HG02884 (cell line): ENCODE measurements around the gene OR10A5.
A peak's percentile ranks its signal among the peaks of the same experiment; 100 is the strongest.
"Not testable (repeated sequence)": the region's sequence is repeated elsewhere in the genome, so short reads cannot be mapped to it uniquely, and the experiment has no call there.

Experiments
- ATAC-seq: cut with Tn5 transposase; IDR thresholded peaks from one replicate; pipeline ENCODE4 v1.9.1; 2021; ENCODE audit warnings: mild to moderate bottlenecking, moderate library complexity; ENCODE audit not compliant: unreplicated experiment

Gene OR10A5, protein sequence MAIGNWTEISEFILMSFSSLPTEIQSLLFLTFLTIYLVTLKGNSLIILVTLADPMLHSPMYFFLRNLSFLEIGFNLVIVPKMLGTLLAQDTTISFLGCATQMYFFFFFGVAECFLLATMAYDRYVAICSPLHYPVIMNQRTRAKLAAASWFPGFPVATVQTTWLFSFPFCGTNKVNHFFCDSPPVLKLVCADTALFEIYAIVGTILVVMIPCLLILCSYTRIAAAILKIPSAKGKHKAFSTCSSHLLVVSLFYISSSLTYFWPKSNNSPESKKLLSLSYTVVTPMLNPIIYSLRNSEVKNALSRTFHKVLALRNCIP

DNA sequence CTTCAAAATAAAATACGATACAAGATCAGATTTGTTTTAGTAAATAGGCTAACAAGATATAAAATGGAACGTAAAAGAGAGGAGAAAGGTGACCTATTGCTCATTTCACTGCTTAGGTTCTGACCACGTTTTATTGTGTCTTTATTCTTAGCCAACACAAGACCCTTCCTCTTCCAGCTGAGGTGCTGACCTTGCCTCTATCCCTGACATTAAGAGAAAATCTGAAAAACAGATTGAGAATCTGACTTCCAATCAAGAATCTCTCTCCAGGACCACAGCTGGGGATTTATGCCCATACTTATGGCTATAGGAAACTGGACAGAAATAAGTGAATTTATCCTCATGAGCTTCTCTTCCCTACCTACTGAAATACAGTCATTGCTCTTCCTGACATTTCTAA, at the start of gene OR10A5:
Gene OR10A5 (plus strand): TSS at position 301 of the 400 bp plus-strand sequence. CDS start 0 bp downstream, at position 301.
- no peak for ATAC-seq

DNA sequence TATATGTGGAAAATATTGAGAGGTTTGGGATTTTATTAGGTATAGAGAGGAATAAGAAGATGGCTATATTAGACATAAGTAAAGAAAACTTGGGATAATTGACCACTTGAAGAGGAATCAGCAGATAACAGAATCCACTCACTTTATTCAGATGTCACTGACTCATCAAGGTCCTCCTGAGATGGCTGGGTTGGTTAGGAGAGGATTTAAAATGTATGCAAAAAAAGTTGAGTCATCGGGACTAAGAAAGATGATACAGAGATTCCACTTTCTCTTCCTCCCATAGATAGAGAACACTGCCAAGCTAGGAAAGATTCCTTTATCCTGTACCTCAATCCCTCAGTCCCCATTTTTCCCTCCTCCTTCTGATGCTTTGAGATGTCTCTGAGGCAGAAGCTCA, 46.1 kb upstream of the OR10A5 start, which contains the start of gene OR6A2:
Gene OR6A2 (minus strand): TSS at position 288 of the 400 bp plus-strand sequence. CDS start 3,981 bp downstream, outside the sequence.
- no peak for ATAC-seq

DNA sequence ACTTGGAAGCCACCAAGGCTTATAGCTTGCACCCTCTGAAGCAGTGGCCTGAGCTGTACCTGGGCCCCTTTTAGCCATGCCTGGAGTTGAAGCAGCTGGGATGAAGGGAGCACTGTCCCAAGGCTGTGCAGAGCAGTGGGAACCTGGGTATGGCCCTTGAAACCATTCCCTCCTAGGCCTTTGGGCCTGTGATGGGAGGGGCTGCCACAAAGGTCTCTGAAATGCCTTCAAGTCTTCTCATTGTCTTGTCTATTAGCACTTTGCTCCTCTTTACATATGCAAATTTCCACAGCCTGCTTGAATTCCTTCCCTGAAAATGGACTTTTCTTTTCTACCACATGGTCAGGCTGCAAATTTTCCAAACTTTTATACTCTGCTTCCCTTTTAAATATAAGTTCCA, 44.4 kb upstream of the OR10A5 start:
- ATAC-seq, result not testable (repeated sequence)

DNA sequence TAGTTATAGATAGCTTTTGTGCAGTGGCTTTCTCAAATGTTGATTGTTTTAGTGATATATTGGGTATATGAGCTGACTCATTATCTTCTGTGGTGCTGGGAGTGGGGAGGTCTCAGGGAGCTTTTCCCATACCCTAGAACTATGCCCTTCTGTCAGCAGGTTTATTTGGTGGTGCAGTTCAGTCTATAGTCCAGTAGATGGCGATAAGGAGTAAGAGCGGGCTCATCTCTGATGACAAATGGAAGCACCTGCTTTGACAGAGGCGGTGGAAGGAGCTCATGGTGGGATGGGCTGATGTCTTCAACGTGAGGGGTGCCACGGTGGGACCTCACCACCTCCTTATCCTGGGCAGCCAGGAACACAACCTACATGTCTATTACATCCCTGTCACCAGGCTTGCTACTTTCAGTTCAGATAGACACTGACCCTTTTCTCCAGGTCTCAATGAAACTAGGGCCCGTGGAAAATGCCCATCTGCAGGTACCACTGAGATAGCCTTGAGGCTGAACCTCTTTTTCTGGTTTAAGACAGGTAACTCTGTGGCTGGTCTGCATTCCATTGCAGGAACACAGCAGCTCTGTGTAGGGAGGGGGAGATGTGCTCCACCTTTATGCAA, 33.0 kb upstream of the OR10A5 start:
- peak; percentile 87 for ATAC-seq

DNA sequence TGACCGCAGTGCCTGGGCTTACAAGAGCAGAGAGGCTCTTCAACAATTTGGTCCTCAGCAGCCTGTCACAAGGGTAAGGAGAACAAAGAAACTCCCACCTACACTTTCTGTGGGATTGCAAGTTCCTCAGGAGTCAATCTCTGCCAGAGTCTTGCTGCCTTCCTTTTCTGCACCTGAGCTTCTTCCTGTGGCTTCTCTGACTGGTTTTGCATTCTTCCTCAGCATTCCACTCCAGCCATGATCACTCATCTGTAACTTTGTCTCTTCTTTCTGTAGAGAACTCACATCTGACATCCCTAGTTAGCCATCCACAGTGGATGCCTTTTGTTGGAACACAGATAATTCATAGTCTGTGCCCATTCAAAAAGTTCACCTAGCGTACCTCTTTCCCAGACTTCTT, 31.8 kb upstream of the OR10A5 start:
- no peak for ATAC-seq

DNA sequence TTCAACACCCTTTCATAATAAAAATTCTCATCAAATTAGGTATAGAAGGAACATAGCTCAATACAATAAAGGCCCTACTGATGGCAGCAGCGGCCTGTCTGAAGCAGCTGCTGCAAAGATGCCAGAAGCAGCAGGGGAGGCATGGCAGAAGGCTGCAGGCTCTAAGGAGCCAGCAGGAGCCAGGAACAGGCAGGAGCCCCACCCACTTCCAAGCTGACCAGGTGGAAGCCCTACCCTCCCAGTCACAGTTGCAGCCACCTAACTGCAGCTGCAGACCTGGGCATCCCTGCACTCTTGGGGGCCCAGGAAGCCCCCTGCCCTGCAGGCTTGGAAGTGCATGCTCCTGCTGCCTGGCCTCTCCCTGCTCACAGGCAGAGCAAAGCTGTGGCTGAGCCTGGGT, 27.8 kb upstream of the OR10A5 start:
- ATAC-seq, result no peak

DNA sequence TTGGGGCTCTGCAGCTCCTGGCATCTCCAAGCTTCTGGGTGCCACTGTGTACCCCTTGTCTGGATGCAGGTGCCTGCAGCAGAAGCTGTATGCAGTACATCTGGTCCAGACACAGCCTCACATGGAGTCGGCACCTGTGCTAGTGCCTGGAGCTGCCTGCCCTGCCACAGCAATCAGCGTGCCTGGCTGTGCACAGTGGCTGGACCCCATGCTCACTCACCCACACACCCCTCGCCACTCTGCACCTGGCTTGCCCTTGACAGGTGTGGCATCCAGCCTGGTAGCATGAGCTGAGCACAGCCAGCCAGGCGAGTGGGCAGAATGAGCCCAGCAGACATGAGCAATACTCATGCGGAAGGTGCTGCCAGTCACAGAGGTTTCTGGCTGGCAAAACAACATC, 26.5 kb upstream of the OR10A5 start:
- ATAC-seq, result no peak

DNA sequence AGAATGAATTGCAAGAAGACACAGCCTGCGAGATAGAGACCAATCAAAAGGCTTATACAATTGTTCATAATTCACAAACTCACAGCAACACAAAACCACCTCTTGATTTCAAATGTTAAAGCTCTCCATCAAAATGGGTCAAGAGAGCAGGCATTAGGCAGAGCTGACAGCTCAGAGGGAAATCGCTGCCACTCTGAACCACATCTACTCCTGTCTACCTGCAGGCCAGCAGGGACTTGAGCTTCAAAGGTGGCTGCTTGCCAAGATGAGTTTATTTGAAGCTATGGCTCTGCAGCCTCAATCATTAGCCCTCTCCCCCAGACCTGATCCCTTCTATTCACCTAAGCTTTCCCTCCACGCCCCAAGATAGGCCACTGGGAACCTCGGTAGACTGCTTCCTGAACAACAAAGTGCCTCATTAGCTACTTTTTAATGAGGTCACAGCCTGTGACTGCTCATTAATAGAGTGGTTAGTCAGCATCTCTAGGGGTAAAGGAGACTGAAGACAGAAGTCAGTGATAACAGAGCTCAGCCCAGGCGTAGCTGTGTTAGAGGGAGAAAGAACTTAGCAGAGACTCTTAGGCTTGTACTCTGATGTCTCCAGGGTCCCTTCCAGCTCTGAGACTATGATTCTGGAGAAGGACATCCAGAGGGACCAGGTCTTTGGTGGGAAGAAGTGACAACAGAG, 21.2 kb upstream of the OR10A5 start:
- no peak for ATAC-seq

DNA sequence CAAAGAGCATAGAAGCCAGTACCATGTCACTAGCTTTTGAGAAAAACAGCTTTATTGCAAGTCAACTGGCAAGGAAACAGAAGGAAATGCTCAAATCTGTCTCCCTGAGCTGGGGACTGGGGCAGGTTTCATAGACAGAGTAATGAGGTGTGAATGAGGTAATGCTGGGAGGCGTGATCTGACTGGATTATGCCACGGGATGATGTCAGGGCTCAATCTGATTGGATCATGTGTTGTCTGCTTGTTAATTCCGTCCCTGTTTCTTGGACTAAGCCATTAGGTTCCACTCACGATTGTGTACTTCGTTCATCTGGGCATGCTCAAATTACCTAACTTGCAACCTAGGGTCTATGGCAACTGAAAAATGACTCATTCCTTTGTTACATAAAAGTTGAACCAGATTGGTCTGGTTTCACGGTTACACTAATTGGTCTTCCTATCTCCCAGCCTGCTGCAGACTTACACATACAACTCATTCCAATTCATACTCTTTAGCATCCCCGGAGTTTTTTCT, 20.2 kb upstream of the OR10A5 start:
- no peak for ATAC-seq

DNA sequence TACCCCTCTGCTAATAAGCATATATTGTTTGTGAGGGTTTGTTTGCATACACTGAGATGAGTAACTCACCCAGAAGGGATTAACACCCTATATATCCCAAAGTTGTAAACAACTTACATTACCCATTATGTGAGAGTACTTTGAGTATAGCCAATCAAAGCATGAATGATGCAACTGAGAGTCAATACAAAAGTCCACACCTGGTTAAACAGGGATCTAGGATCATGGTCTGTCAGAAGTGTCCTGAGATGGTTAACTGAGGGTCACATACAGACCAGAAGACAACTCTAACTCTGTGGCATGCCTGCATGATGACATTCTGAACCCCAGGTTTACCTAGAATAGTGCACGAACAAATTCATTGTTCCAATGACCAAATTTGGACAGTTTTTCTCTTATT, 17.4 kb upstream of the OR10A5 start:
- ATAC-seq, result no peak

DNA sequence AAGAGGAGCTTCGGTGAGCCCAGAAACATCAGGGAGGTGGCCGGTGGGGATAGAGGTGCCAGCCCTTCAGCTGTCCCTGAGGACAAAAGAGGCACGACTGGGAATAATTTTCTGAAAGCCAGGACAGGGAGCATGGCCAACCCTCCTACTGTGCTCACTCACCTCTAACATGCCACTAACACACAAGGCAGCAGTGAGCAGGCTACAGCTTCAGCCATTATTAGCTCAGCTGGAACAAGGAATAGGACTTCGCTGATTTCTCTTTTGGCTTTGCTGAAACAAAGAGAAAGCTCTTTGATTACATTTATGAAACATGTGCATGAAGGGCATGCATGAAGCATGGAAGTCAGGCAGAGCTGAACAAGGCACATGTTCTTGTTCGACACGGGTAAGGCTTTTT, 12.1 kb upstream of the OR10A5 start:
- no peak for ATAC-seq

DNA sequence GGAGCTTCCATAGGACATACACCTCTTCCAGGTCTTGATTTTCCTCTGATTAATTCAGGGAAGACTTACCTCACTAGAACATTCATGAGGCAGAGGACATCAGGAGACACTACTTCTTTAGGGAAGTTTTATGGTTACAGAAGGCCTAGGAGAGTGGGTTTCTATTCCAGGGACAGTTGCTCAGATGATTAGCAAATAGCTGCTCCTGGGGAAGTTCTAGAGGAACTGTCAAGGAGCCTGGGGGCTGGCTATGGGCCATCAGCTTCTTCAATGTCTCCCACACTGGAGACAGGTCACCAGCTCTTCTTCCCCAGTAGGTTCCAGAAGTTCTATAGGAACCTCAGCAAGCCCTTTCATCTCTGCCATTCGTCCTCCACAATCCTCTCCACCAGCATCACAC, 11.5 kb upstream of the OR10A5 start:
- ATAC-seq, result no peak

DNA sequence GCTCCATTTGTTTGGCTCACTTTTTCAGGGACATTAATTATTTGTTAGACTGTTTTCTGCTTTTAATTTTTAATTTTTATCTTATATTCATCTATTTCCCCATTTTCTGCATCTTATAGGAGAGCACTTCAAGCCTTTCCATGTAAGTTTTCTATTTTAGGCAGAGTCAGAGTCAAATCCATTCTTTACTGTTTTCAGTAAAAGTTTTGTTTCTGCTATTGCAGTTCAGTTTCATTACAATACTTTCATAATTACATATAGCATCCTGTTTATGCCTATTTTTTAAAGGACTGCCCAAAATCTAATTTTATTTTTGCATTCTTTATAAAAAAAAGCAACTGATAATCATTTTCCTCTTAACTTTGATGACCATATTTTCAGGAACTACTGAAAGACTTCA, 3.8 kb upstream of the OR10A5 start:
- no peak for ATAC-seq

DNA sequence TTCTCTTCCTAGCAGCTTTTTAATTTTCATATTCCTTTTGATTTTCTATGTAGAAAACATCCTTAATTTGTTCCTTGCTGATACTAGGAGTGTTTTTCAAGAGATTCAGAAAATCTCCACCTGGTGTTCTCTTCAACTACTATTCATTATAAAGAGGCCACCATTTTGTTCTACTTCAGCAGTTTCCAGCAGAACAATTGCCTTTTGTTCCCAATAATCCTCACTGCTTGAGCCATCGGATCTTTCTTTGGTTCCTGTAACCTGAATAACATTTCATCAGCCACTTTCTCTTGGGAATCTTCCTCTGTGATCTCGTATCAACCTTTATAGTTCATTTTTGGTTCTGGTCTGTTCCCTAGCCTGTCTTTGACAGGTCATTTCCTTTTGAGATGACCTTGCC, 1.8 kb upstream of the OR10A5 start:
- no peak for ATAC-seq

DNA sequence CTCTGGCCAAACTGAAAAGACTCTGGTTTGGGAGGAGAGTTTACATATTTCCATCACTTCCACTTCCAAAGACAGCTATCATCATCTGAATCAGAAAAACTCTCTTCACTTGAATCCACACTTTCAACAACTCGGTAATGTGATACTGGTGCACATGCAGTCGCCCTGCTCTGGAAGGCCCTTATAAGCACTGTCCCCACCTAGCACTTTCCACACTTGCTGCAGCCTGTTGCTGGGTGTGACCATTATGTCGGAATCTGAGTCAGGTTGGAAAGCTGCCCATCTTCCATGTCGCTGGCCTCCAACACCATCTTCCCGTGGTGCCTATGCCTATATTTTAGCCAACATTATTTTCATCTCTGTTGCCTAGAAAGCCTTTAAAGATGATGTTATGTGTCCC, 1.1 kb upstream of the OR10A5 start:
- no peak for ATAC-seq

DNA sequence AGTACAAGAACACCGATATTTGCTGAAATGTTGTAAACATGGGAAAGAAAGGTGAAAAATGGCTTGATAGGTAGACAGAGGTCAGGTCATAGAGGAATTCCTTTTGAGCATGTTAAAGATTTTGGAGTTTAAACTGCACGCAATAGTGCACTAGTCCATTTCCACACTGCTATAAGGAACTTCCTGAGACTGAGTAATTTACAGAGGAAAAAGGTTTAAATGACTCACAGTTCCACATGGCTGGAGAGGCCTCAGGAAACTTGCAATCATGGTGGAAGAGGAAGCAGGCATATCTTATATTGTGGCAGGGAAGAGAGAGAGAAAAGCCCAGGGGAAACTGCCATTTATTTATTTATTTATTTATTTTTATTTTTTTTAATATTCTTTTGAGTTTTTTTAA, 5.0 kb downstream of the OR10A5 start:
- ATAC-seq, result no peak

DNA sequence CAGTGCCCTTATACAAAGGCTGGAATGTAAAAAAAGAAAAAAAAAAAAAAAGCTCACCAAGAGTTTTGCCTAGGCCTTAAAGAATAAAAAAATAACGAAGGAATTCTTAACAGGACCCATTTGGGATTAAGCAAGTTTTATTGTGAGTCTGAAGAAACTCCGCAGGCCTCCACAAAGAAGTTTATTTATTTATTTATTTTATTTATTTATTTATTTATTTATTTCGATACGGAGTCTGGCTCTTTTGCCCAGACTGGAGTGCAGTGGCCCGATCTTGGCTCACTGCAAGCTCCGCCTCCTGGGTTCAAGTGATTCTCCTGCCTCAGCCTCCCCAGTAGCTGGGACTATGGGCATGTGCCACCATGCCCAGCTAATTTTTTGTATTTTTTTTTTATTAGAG, 9.3 kb downstream of the OR10A5 start:
- ATAC-seq, result not testable (repeated sequence)

DNA sequence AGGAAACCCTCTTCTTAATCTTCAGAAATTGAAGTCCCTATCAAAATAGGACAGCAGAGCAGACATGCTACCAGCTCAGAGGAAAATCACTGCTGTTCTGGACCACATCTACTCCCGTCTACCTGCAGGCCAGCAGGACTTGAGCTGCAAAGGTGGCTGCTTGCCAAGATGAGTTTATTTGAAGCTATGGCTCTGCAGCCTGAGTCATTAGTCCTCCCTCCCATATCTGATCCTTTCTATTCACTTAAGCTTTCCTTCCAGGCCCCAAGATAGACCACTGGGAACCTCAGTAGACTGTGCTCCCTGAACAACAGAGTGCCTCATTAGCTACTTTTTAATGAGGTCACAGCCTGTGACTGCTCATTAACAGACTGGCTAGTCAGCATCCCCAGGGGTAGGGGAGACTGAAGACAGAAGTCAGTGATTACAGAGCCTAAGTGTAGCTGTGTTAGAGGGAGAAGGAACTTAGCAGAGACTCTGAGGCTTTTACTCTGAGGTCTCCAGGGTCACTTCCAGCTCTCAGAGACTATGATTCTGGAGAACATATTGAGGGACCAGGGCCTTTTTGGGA, 10.6 kb downstream of the OR10A5 start:
- ATAC-seq, result no peak

DNA sequence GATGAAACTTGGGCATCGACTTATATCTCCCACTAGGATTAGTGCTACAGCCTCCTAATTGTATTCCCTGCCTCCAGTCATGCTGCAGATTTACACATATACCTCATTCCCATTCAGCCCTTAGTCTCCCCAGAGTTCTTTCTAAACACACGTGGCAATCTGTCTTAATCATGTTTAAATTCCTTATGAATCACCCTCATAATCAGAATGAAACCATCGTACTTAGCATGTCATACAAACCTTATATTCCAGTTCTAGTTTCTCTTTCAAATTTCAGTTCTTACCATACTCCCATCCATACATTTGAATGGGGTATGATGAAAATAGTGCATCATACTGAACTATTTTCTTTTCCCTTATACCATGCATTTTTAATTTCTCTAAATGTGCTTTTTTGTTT, 11.4 kb downstream of the OR10A5 start:
- peak; percentile 95 for ATAC-seq

DNA sequence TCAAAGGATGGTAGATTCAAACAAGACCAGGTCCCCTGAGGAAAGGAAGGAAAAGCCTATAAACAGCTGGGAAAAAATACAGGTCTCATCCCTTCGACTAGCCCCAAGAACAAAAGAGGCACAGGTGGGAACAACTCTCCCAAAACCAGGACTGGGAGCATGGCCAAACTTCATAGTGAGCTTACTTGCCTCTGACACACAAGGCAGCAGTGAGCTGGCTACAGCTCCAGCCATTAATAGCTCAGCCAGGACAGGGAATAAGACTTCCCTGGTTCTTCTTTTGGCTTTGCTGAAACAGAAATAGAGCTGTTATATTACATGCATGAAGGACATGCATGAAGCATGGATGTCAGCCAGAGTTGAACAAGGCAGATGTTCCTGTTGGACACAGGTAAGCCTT, 17.5 kb downstream of the OR10A5 start, which contains the start of gene OR10A2:
Gene OR10A2 (plus strand): TSS at position 97 of the 400 bp plus-strand sequence. CDS start 6,698 bp downstream, outside the sequence.
- no peak for ATAC-seq

DNA sequence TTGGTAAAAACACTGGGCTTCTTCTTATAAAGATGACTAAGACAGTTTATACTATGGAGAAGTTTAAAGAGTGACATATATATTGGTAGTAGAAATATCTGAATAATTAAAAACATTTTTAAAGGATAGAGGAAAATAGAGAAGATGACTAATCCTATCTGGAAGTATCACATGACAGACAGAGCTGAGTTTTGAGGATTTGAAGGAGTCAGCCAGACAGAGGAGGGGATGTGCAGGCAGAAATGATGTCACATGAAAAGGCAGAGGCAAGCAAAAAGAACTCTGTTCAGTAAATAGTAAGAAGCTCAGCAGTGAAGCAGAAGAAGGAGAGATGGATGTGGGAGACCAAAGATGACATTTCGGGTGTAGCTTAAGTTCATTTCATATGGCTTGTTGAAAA, 19.0 kb downstream of the OR10A5 start:
- no peak for ATAC-seq
